ENCODE results near the gene TMX2. TPM values are rescaled to one million over a fixed set of nuclear protein-coding genes. Genes with fewer than 3 reads are reported as not detected.

TMX2 gene
- polyA plus RNA-seq, 1 experiment, result 91.7 TPM

DNA sequence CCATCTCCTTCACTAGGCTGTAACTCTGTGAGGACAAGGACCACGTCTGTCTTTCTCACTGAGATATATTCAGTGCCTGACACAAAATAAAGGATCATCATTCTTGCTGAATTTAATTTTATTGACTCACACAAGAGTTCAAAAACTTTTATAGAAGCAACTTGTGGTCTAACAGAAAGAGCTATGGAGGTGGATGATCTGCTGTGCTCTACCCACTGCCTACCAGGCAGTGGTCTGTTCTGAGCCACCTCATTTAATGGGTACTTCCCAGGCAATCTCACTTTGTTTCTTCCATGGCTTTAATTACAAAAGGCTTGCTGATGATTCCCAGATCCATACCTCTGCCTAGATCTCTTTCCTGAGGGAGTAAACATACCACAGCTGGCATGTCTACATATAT, 34.5 kb downstream of the TMX2 start:
- no peak for DNase-seq (ENCODE audit: low read depth, low spot score)
- TF ChIP-seq CTCF (IDR thresholded peaks at IDR 0.05; ENCODE audit: low read depth, low read length), result no peak
- ChIA-PET POLR2A (no interaction called here), CTCF (interaction anchor here (1.5 to 9.6 kb wide), 2 partner anchors 55 to 778 kb away, joined by 4 to 149 read pairs; no protein-coding TSS in a partner anchor)
- no peak overlapping the region for H3K4me3 ChIP-seq (ENCODE audit: low read depth, low read length)
- no peaks in the 10 kb centered on the region for H3K9me3 ChIP-seq (ENCODE audit: control insufficient read depth, insufficient read depth, low read length)
- H3K27me3 ChIP-seq (ENCODE audit: control insufficient read depth, insufficient read depth, low read length), result no peaks in the 10 kb centered on the region
- H3K27ac ChIP-seq (ENCODE audit: low read depth, low read length), result no peak overlapping the region

GRCh38 chr11:57751176-57751575, 38.8 kb downstream of the TMX2 start:
- POLR2A ChIA-PET, result interaction anchor here (1.4 to 1.8 kb wide), 2 partner anchors 10 to 50 kb away, joined by 3 to 6 read pairs; partner anchors contain the start of gene CTNND1

GRCh38 chr11:57751676-57752253, 39.4 kb downstream of the TMX2 start, which contains the start of gene BTBD18:
Gene BTBD18 (minus strand): TSS chr11:57751819. CDS start chr11:57751188, 631 bp downstream.
- Histone ChIP-seq H3K27me3 (ENCODE audit: control insufficient read depth, insufficient read depth, low read length) (no peaks in the 10 kb centered on the region), H3K27ac (ENCODE audit: low read depth, low read length) (no peak within 1 kb of the TSS), H3K4me3 (ENCODE audit: low read depth, low read length) (no peak within 1 kb of the TSS), H3K9me3 (ENCODE audit: control insufficient read depth, insufficient read depth, low read length) (peaks cover 7% of the 10 kb centered on the region; the same call in 1 of the 2 replicates)
- DNase-seq (ENCODE audit: low read depth, low spot score), result no peak
- CTCF ChIA-PET, result interaction anchor here (0.5 to 9.6 kb wide), 20 partner anchors 8 to 774 kb away, joined by 3 to 149 read pairs (median 4); partner anchors contain the start of genes CTNND1 and SELENOH
- TF ChIP-seq CTCF (IDR thresholded peaks at IDR 0.05; ENCODE audit: low read depth, low read length), result peak; percentile 56
- POLR2A ChIA-PET, result interaction anchor here (0.5 to 1.8 kb wide), 4 partner anchors 9 to 49 kb away, joined by 3 to 6 read pairs (median 4); partner anchors contain the start of genes CTNND1 and SELENOH

More at GRCh38 chr11:57751176-57751575, 38.8 kb downstream of the TMX2 start:
- H3K27ac ChIP-seq (ENCODE audit: low read depth, low read length), result no peak overlapping the region
- no peaks in the 10 kb centered on the region for H3K27me3 ChIP-seq (ENCODE audit: control insufficient read depth, insufficient read depth, low read length)
- H3K4me3 ChIP-seq (ENCODE audit: low read depth, low read length), result no peak overlapping the region
- H3K9me3 ChIP-seq (ENCODE audit: control insufficient read depth, insufficient read depth, low read length), result peaks cover 7% of the 10 kb centered on the region; the same call in 1 of the 2 replicates
- TF ChIP-seq CTCF (IDR thresholded peaks at IDR 0.05; ENCODE audit: low read depth, low read length), result no peak
- DNase-seq (ENCODE audit: low read depth, low spot score), result no peak
- CTCF ChIA-PET, result interaction anchor here (0.5 to 9.6 kb wide), 20 partner anchors 9 to 775 kb away, joined by 3 to 149 read pairs (median 4); partner anchors contain the start of genes CTNND1 and SELENOH

- ChIA-PET CTCF (interaction anchor here (0.6 to 9.6 kb wide), 4 partner anchors 8 to 49 kb away, joined by 8 to 149 read pairs (median 10); partner anchors contain the start of genes CTNND1 and SELENOH), POLR2A (interaction anchor here (1.4 to 1.8 kb wide), 2 partner anchors 8 to 11 kb away, joined by 3 to 4 read pairs; partner anchors contain the start of genes CTNND1 and SELENOH)
- no peak for DNase-seq (ENCODE audit: low read depth, low spot score)
- no peak overlapping the region for H3K27ac ChIP-seq (ENCODE audit: low read depth, low read length)
- TF ChIP-seq CTCF (IDR thresholded peaks at IDR 0.05; ENCODE audit: low read depth, low read length), result no peak
- no peaks in the 10 kb centered on the region for H3K27me3 ChIP-seq (ENCODE audit: control insufficient read depth, insufficient read depth, low read length)
- H3K4me3 ChIP-seq (ENCODE audit: low read depth, low read length), result no peak overlapping the region
- H3K9me3 ChIP-seq (ENCODE audit: control insufficient read depth, insufficient read depth, low read length), result peaks cover 7% of the 10 kb centered on the region; the same call in 1 of the 2 replicates
Measured at GRCh38 chr11:57752954-57753353, 40.6 kb downstream of the TMX2 start.

DNA sequence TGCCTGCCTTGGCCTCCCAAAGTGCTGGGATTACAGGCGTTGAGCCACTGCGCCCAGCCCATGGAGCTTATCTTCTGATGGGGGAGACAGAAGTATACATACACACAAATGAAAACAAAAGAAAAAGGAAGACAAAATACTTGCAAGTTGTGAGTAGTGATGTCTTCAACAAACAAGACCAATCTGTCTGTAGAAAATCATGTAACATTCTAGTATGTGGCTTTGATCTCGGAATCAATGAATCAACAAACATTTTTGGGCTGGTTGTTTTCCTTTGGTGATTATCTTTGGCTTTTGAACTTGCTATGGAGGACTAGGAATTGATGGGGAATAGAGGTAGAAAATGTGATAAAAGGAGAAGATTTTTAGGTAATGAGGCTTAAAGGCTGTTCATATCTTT, 45.8 kb downstream of the TMX2 start:
- H3K27me3 ChIP-seq (ENCODE audit: control insufficient read depth, insufficient read depth, low read length), result no peaks in the 10 kb centered on the region
- POLR2A ChIA-PET, result interaction anchor here (1.1 kb wide), 1 partner anchor 42 kb away, joined by 3 read pairs; no protein-coding TSS in a partner anchor
- CTCF ChIA-PET, result interaction anchor here (0.6 to 3.8 kb wide), 3 partner anchors 24 to 528 kb away, joined by 3 to 45 read pairs (median 7); no protein-coding TSS in a partner anchor
- TF ChIP-seq CTCF (IDR thresholded peaks at IDR 0.05; ENCODE audit: low read depth, low read length), result no peak
- peaks cover under 1% of the 10 kb centered on the region; the same call in 1 of the 2 replicates for H3K9me3 ChIP-seq (ENCODE audit: control insufficient read depth, insufficient read depth, low read length)
- DNase-seq (ENCODE audit: low read depth, low spot score), result no peak
- H3K27ac ChIP-seq (ENCODE audit: low read depth, low read length), result no peak overlapping the region
- H3K4me3 ChIP-seq (ENCODE audit: low read depth, low read length), result no peak overlapping the region

Data from AG04450 (cell line).